ENCODE data around the gene CENPM. TPM values are rescaled to one million over a fixed set of nuclear protein-coding genes. Genes with fewer than 3 reads are reported as not detected.

Gene CENPM
- total RNA-seq, 1 experiment from 2014 or later, result 77.5 TPM

- no peaks in the 10 kb centered on the region for H3K9me3 ChIP-seq (ENCODE audit: low read length)
- no peak overlapping the region for H3K4me2 ChIP-seq (ENCODE audit: low read length)
- H2AFZ ChIP-seq (ENCODE audit: low read length), result no peak overlapping the region
- no peaks in the 10 kb centered on the region for H3K79me2 ChIP-seq (ENCODE audit: low read length)
- H3K27ac ChIP-seq (ENCODE audit: low read length), result no peak overlapping the region
- DNase-seq (no peak), ATAC-seq (no peak)
- H3K4me1 ChIP-seq (ENCODE audit: insufficient read depth, low read length), result peaks cover 6% of the 10 kb centered on the region
- H3K36me3 ChIP-seq (ENCODE audit: low read depth, low read length), result no peaks in the 10 kb centered on the region
- H3F3A ChIP-seq (ENCODE audit: low read length, unreplicated experiment), result no peaks in the 10 kb centered on the region
- no peak overlapping the region for H3K4me3 ChIP-seq (ENCODE audit: low read length)
- CTCF ChIA-PET, result no interaction called here
- no peaks in the 10 kb centered on the region for H4K20me1 ChIP-seq (ENCODE audit: low read length)
- no peaks in the 10 kb centered on the region for H3K9me2 ChIP-seq (replicated peaks; ENCODE audit: low read length)
- no peaks in the 10 kb centered on the region for H3K27me3 ChIP-seq (ENCODE audit: low read length)
- intact Hi-C loops (cut with micrococcal nuclease), result no loop called here
- no peak overlapping the region for H3K9ac ChIP-seq (ENCODE audit: low read length)
- POLR2A ChIA-PET (ENCODE audit: unreplicated experiment), result no interaction called here
- BruUV-seq (replicated peaks), result no TSS peak
- no peak for TF ChIP-seq EZH2phosphoT487 (IDR thresholded peaks at IDR 0.05; ENCODE audit: borderline replicate concordance, low read length)
- TF ChIP-seq, protein P1, sequence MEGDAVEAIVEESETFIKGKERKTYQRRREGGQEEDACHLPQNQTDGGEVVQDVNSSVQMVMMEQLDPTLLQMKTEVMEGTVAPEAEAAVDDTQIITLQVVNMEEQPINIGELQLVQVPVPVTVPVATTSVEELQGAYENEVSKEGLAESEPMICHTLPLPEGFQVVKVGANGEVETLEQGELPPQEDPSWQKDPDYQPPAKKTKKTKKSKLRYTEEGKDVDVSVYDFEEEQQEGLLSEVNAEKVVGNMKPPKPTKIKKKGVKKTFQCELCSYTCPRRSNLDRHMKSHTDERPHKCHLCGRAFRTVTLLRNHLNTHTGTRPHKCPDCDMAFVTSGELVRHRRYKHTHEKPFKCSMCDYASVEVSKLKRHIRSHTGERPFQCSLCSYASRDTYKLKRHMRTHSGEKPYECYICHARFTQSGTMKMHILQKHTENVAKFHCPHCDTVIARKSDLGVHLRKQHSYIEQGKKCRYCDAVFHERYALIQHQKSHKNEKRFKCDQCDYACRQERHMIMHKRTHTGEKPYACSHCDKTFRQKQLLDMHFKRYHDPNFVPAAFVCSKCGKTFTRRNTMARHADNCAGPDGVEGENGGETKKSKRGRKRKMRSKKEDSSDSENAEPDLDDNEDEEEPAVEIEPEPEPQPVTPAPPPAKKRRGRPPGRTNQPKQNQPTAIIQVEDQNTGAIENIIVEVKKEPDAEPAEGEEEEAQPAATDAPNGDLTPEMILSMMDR (conservative IDR thresholded peaks at IDR 0.05; ENCODE audit: low read depth, low read length), result no peak
- TF ChIP-seq EZH2 (IDR thresholded peaks at IDR 0.05; ENCODE audit: low read length, unreplicated experiment), result no peak
Observed at GRCh38 chr22:41917375-41917902, 29.5 kb downstream of the CENPM start.

GRCh38 chr22:41916745-41917358, 30.1 kb downstream of the CENPM start:
- no peaks in the 10 kb centered on the region for H3F3A ChIP-seq (ENCODE audit: low read length, unreplicated experiment)
- H3K27me3 ChIP-seq (ENCODE audit: low read length), result no peaks in the 10 kb centered on the region
- H2AFZ ChIP-seq (ENCODE audit: low read length), result no peak overlapping the region
- no peak overlapping the region for H3K9ac ChIP-seq (ENCODE audit: low read length)
- H3K9me3 ChIP-seq (ENCODE audit: low read length), result no peaks in the 10 kb centered on the region
- H3K4me1 ChIP-seq (ENCODE audit: insufficient read depth, low read length), result peaks cover 6% of the 10 kb centered on the region
- H3K36me3 ChIP-seq (ENCODE audit: low read depth, low read length), result no peaks in the 10 kb centered on the region
- BruUV-seq (replicated peaks), result no TSS peak
- CTCF ChIA-PET, result no interaction called here
- no peaks in the 10 kb centered on the region for H4K20me1 ChIP-seq (ENCODE audit: low read length)
- H3K79me2 ChIP-seq (ENCODE audit: low read length), result no peaks in the 10 kb centered on the region
- H3K4me2 ChIP-seq (ENCODE audit: low read length), result no peak overlapping the region
- H3K9me2 ChIP-seq (replicated peaks; ENCODE audit: low read length), result no peaks in the 10 kb centered on the region
- H3K27ac ChIP-seq (ENCODE audit: low read length), result no peak overlapping the region
- intact Hi-C loops (cut with micrococcal nuclease), result no loop called here
- ATAC-seq, result no peak
- POLR2A ChIA-PET (ENCODE audit: unreplicated experiment), result no interaction called here
- TF ChIP-seq EZH2 (IDR thresholded peaks at IDR 0.05; ENCODE audit: low read length, unreplicated experiment), result no peak
- DNase-seq, result no peak
- H3K4me3 ChIP-seq (ENCODE audit: low read length), result no peak overlapping the region

- ChIA-PET CTCF (no interaction called here), POLR2A (ENCODE audit: unreplicated experiment) (no interaction called here)
- TF ChIP-seq EZH2phosphoT487 (IDR thresholded peaks at IDR 0.05; ENCODE audit: borderline replicate concordance, low read length), result no peak
- TF ChIP-seq, protein P1 (conservative IDR thresholded peaks at IDR 0.05; ENCODE audit: low read depth, low read length), result no peak
- Histone ChIP-seq H3K27ac (ENCODE audit: low read length) (no peak overlapping the region), H3K36me3 (ENCODE audit: low read depth, low read length) (no peaks in the 10 kb centered on the region), H4K20me1 (ENCODE audit: low read length) (no peaks in the 10 kb centered on the region), H3F3A (ENCODE audit: low read length, unreplicated experiment) (no peaks in the 10 kb centered on the region), H2AFZ (ENCODE audit: low read length) (no peak overlapping the region), H3K9me2 (replicated peaks; ENCODE audit: low read length) (no peaks in the 10 kb centered on the region), H3K27me3 (ENCODE audit: low read length) (0 out of 2 replicates have a peak, but pooled peaks cover 4% of the 10 kb centered on the region), H3K79me2 (ENCODE audit: low read length) (no peaks in the 10 kb centered on the region), H3K4me1 (ENCODE audit: insufficient read depth, low read length) (peaks cover 6% of the 10 kb centered on the region), H3K4me2 (ENCODE audit: low read length) (no peak overlapping the region), H3K9ac (ENCODE audit: low read length) (no peak overlapping the region), H3K9me3 (ENCODE audit: low read length) (no peaks in the 10 kb centered on the region), H3K4me3 (ENCODE audit: low read length) (no peak overlapping the region)
- no TSS peak for BruUV-seq (replicated peaks)
- ATAC-seq, result no peak
- intact Hi-C loops (cut with micrococcal nuclease), result no loop called here
- DNase-seq, result no peak
Observed at GRCh38 chr22:41915786-41916493, 31.0 kb downstream of the CENPM start.

All from PC-3 (cell line).